Measurements from ENCODE around the gene SLX9.
A peak's percentile ranks its signal among the peaks of the same experiment; 100 is the strongest.
"Not testable (repeated sequence)": the region's sequence is repeated elsewhere in the genome, so short reads cannot be mapped to it uniquely, and the experiment has no call there.

The SLX9 gene

GRCh38 chr21:44975720-44976555 lies 36.1 kb downstream of the SLX9 start:
- H3K4me3 ChIP-seq (replicated peaks in 1 of 2; ENCODE audit: low read depth in 2 of 2, low read length in 2 of 2) = no peak overlapping the region
- DNase-seq (ENCODE audit: low read depth in 2 of 2) = no peak
- TF ChIP-seq, protein P1, sequence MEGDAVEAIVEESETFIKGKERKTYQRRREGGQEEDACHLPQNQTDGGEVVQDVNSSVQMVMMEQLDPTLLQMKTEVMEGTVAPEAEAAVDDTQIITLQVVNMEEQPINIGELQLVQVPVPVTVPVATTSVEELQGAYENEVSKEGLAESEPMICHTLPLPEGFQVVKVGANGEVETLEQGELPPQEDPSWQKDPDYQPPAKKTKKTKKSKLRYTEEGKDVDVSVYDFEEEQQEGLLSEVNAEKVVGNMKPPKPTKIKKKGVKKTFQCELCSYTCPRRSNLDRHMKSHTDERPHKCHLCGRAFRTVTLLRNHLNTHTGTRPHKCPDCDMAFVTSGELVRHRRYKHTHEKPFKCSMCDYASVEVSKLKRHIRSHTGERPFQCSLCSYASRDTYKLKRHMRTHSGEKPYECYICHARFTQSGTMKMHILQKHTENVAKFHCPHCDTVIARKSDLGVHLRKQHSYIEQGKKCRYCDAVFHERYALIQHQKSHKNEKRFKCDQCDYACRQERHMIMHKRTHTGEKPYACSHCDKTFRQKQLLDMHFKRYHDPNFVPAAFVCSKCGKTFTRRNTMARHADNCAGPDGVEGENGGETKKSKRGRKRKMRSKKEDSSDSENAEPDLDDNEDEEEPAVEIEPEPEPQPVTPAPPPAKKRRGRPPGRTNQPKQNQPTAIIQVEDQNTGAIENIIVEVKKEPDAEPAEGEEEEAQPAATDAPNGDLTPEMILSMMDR (IDR thresholded peaks at IDR 0.05; ENCODE audit: low read depth, low read length) = no peak

DNA sequence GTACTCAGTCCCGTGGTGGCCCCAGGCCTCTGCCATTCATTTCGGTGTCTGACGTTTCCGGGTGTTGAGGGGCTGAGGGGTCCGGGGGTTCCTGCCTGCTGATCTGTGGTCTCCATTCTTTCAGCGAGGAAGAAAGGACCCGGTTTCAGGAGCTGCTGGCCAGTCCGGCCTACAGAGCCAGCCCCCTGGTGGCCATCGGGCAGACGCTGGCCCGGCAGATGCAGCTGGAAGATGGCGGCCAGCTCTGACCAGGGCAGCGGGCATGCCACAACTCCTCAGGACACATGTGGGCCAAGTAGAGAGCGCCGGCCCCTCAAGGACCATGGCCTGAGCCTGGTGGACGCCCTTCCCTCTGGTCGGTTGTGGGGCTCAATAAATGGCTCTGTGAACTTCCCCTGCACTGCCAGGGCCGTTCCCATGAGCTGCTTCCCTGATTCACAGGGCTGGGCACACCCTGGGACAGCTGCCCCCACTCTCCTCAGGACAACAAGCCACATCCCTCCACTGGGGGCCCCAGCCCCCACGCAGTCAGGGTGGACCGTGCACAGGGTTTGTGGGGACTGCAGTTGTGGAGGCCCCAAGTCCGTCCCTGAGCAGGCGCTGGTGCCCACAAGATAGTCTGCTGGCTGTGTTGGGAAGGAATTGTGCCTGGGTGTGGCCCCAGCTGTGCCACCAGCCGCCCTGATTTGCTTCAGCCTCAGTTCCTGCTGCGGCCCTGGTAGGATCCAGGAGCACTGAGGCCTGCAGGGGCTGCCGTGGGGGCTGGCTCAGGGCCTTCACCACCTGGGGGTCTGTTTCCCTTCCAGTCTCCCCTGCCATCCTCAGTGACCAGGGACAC lies 36.9 kb downstream of the SLX9 start:
- H3K4me3 ChIP-seq (replicated peaks in 1 of 2; ENCODE audit: low read depth in 2 of 2, low read length in 2 of 2); DNase-seq (ENCODE audit: low read depth in 2 of 2): not testable (repeated sequence)
- TF ChIP-seq, protein P1 (IDR thresholded peaks at IDR 0.05; ENCODE audit: low read depth, low read length) = peak; percentile 3

DNA sequence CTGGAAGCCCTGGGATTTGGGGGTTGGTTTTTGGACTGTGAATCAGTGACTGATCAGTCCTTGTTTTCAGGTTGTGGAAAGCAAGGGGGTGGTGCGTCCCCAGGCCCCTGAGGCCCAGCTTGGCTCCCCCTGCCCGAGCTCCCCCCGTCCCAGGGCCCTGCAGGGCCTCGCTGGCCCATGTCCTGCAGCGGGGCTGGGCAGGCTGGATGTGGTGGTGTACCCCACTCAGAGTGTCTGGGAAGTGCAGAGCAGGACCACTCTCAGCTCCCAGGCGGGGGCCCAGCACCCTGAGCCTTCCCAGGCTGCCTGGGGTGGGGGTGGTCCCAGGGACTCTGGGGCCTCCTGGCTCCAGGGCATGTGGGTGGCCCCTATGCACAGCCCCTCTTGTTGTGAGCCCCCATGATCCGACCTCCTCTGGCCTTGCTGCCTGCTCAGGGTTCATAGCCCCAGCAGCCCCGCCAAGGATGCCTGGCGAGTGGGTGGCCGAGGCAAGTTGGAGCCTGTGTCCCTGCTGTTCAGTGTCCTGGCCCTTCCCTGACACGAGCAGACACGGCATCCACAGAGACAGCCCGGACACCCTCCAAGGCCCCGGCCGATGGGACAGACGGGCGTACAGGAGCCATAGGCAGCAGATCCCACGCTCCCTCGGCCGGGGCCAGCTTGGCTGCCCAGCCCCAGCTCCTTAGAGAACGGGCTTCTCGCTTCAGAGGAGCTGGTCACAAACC lies 37.9 kb downstream of the SLX9 start:
- no peak overlapping the region for H3K4me3 ChIP-seq (replicated peaks in 1 of 2; ENCODE audit: low read depth in 2 of 2, low read length in 2 of 2)
- TF ChIP-seq, protein P1 (IDR thresholded peaks at IDR 0.05; ENCODE audit: low read depth, low read length) = no peak
- DNase-seq (ENCODE audit: low read depth in 2 of 2) = no peak

DNA sequence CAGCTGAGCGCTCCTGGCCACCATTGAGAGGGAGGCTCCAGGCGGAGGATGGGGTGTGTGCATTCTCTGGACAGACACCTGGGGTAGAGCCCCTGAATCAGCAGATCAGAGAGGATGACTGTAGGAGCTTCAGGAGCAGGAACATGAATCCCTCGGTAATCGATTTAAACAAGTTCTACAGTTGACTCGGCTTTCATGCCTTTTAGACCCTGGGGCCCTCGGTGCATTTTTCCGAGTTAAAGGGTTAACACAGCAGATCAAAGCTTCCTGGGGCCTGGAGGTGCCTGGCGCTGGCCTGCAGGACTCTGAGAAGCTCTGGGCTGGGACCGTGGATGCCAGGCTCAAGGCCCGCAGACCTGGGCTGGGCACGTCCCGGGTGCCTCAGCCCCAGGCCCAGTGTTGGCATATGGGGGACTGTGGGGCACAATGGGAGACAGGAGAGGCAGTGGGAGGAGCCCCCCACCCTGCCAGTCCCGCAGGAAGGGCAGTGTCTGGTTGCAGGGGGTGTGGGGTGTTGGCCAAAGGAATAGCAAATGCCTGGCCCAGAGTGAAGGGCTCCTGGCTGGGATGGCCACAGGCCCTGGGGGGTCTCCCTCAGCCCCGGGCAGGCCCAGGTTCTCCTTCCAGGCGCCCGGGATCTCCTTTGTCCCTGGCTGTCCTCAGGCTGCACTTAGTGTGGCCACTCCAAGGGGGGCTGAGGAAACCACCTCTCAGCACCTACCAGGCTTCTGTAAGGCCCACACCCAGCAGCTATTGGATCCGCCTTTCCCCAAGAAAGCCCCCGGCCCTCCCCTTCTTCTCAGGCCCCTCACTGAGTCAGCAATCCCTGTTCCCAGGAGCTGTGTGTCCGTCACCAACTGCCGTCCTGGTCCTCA lies 40.1 kb downstream of the SLX9 start:
- DNase-seq (ENCODE audit: low read depth in 2 of 2) = no peak
- TF ChIP-seq, protein P1 (IDR thresholded peaks at IDR 0.05; ENCODE audit: low read depth, low read length) = no peak
- H3K4me3 ChIP-seq (replicated peaks in 1 of 2; ENCODE audit: low read depth in 2 of 2, low read length in 2 of 2) = no peak overlapping the region

DNA sequence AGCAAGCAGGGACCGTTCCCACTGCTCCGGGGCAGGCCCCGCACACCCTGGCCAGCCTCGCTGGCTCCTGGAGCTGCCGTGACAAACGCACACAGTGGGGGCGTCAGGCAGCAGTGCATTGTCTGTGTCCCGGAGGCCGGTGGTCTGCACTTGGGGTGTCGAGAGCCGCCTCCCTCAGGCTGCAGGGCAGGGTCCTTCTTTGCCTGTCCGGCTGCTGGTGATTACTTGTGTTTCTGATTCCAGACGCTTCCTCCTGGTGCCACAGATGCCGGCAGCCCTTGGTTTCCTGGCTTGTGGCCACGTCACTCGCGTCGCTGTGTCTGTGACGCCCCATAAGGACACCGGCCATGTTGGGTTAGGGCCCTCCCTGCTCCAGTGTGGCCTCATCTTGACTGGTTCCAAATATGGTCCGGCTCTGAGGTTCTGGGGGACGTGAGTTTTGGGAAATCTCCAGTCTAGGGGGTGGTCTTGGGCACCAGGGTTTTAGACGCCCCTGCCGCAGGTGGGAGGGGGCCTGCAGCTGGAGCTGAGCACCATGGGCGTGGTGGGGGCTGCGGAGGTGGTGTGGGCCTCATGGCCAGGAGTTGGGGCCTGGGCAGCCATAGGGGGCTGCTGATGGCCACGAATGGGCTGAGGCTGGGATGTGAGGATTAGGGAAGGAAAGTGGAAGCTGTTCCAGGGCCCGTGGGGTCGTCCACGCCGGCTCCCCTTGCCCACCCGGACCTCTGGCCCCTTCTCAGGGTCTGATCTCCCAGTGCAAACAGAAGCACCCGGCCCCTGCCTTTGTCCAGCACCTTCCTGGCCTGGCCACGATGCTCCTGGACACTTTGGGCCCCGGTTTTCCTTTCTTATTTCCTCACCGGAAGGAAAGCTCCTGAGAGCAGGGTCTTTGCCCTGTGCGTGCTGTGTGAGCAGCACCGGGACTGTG lies 41.0 kb downstream of the SLX9 start:
- TF ChIP-seq, protein P1 (IDR thresholded peaks at IDR 0.05; ENCODE audit: low read depth, low read length) = no peak
- DNase-seq (ENCODE audit: low read depth in 2 of 2) = no peak
- H3K4me3 ChIP-seq (replicated peaks in 1 of 2; ENCODE audit: low read depth in 2 of 2, low read length in 2 of 2) = no peak overlapping the region

Measured in cardiac fibroblast (primary cell).